Fibroblast of the aortic adventitia (primary cell): ENCODE measurements around the gene MMADHC. TPM values are rescaled to one million over a fixed set of nuclear protein-coding genes. Genes with fewer than 3 reads are reported as not detected.

ENCODE experiments used
- DNase-seq: peaks from one replicate; pipeline ENCODE4 v3.0.0-alpha.2; 2010; ENCODE audit warnings: low read depth
- H3K4me3 ChIP-seq: 2 replicates; pipeline ENCODE4 v1.5.1; 2011; ENCODE audit warnings: low read depth, mild to moderate bottlenecking, control low read depth, low read length, moderate library complexity
- small RNA-seq: library from RNA; depleted of rRNA; stranded (forward); fragments of <200 nt; gene quantifications from one replicate; pipeline ENCODE3, GENCODE V24; 2012
- total RNA-seq: library from RNA; depleted of rRNA; stranded (reverse); fragments of >200 nt; gene quantifications from 2 replicates; pipeline ENCODE4 v1.2.3, GENCODE V29; 2012; ENCODE audit warnings: low replicate concordance
- TF ChIP-seq, protein P1 (sequence below): IDR thresholded peaks from 2 replicates; pipeline ENCODE4 v1.5.1; 2011; ENCODE audit warnings: mild to moderate bottlenecking, low read length, control low read depth, inconsistent platforms; ENCODE audit not compliant: insufficient read depth

Gene MMADHC
- total RNA-seq, 1 donor = 169 TPM

DNA sequence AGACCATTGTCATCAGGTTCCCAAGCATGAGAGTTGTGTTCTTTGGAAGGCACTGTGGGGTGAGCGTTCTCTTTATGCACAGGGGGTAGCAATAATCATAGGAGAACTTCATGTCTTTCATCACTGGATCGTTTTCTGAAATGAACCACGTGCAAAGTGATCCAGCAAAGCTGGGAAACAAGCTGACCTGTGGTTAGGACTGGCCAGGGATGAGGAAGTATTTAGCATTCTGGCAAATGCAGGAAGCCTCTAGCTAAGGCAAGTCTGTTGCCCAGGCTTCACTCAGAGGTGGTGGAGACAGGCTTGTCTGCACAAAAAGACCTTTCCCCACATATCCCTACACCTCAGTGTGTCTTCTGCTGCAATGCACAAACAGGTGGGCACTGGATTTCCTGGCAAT lies 58.6 kb downstream of the MMADHC start:
- TF ChIP-seq, protein P1, sequence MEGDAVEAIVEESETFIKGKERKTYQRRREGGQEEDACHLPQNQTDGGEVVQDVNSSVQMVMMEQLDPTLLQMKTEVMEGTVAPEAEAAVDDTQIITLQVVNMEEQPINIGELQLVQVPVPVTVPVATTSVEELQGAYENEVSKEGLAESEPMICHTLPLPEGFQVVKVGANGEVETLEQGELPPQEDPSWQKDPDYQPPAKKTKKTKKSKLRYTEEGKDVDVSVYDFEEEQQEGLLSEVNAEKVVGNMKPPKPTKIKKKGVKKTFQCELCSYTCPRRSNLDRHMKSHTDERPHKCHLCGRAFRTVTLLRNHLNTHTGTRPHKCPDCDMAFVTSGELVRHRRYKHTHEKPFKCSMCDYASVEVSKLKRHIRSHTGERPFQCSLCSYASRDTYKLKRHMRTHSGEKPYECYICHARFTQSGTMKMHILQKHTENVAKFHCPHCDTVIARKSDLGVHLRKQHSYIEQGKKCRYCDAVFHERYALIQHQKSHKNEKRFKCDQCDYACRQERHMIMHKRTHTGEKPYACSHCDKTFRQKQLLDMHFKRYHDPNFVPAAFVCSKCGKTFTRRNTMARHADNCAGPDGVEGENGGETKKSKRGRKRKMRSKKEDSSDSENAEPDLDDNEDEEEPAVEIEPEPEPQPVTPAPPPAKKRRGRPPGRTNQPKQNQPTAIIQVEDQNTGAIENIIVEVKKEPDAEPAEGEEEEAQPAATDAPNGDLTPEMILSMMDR = no peak
- no peak for DNase-seq

DNA sequence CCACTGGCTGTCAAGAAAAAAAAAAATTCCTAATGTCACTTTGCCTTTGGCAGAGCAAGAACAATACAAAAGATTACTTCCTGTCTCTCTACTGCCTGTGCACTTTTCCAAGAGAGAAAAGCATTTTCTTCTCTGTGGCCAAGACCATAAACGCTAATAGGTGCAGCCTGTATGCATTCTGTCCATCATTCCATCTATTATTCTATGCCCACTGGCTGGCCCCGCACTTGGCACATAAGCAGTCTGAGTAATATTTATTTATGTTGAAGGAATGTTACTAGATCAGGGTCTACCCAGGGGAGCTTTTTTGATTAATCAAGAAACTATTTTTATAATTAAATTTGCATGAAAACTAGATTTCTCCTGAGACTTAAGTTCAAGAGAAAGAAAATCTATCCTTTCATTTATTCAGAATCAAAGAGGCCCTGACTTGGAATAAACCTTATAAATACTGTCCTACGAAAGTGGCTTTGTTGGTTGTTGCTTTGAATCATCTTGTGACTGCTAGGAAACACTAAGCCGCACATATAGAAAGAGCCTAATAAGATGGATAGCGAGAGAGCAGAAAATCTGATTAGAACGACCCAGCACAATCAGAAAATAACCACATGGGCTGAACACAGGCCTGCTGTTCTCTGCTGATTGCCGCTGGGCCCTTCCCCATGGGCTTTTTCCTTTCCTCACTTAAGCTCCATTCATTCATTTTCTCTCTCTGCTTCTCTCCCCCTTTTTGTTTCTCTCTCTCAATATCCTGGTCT lies 59.4 kb downstream of the MMADHC start:
- TF ChIP-seq, protein P1 = no peak
- H3K4me3 ChIP-seq = no peak overlapping the region
- DNase-seq = no peak

More for the DNA sequence above, 58.6 kb downstream of the MMADHC start:
- no peak overlapping the region for H3K4me3 ChIP-seq

DNA sequence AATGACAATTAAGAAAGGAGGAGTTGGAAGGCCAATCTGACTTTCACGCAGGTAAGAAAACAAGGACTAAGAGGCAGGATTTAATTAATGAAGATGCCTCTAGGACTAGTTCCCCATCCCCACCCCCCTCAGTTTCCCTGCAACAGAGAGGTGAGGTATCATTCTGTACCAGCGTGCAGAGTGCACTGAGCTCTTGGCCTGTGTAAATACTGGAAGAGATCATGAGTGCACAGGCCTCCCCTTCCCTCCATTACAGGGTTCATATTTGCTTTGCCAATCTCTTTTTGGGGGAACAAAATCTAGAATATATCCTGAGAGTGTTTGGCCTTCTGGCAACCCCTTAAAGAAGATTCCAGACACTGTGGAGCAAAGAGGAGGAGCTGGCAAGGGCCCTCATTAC lies 60.9 kb downstream of the MMADHC start:
- TF ChIP-seq, protein P1 = no peak

DNA sequence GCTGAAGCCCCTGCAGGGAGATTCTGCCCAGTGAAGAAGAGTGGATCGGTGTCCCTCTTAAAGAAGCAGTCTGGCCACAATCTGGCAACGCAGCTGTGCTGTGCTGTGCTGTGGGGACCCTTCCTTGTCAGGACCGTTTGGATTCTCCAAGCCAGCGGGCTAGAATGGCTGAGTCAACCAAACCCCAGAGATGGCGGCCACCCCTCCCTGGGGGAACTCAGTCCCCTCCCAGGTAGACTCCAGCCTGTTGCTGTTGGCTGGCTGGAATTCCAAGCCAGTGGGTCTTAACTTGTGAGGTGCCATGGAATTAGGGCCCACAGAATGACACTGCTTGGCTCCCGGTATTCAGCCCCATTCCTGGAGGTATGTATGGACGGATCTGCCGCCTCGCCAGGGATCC lies 62.3 kb downstream of the MMADHC start:
- no peak for DNase-seq
- H3K4me3 ChIP-seq = no peak overlapping the region
- TF ChIP-seq, protein P1 = no peak

More for the DNA sequence above, 60.9 kb downstream of the MMADHC start:
- DNase-seq = no peak
- no peak overlapping the region for H3K4me3 ChIP-seq

Small RNA genes lying within 50 kb of the gene (small RNA-seq; reads per million reads assigned to genes)
- not detected for gene RNU6-601P
